ENCODE results near the gene DPCD. TPM values are rescaled to one million over a fixed set of nuclear protein-coding genes. Genes with fewer than 3 reads are reported as not detected.

DPCD gene
- polyA plus RNA-seq, 1 of the 3 experiments (the other 2 are of a cell fraction), result 106 TPM

- no peak for TF ChIP-seq GABPA (IDR thresholded peaks at IDR 0.05; ENCODE audit: low read depth)
Observed at GRCh38 chr10:101569323-101569621, 18.8 kb upstream of the DPCD start (continued).

GRCh38 chr10:101569622-101570427 lies 18.3 kb upstream of the DPCD start:
- 6% methylated on average over 31 of the region's 56 CpGs for WGBS (ENCODE audit: low lambda C conversion rate)
- Histone ChIP-seq H3K4me2 (peak overlapping the region; percentile 86), H3K4me1 (ENCODE audit: control insufficient read depth in 1 of 2, insufficient read depth in 2 of 2, low read depth in 1 of 2, low read length in 1 of 2) (peaks cover 0 to 29% of the 10 kb centered on the region in 2 experiments; a peak in 1 of 4 replicates), H3K9me3 (no peaks in the 10 kb centered on the region), H3K4me3 (ENCODE audit: low read depth in 2 of 2, low read length in 1 of 2) (peak overlapping the region; percentile 66 to 70), H3K9ac (peak overlapping the region; percentile 62; the same call in 1 of the 2 replicates), H4K20me1 (ENCODE audit: insufficient read depth) (no peaks in the 10 kb centered on the region), H3K27me3 (ENCODE audit: insufficient read depth) (no peaks in the 10 kb centered on the region; the same call in 1 of the 2 replicates), H3F3A (replicated peaks; ENCODE audit: insufficient read depth) (no peaks in the 10 kb centered on the region), H2AFZ (ENCODE audit: low read depth) (peak overlapping the region; percentile 93), H3K27ac (ENCODE audit: low read depth in 2 of 2, low read length in 1 of 2) (peak overlapping the region in 1 of 2 experiments; percentile 56; a peak in 1 of 4 replicates), H3K9me2 (no peaks in the 10 kb centered on the region), H3K79me2 (ENCODE audit: insufficient read depth) (no peaks in the 10 kb centered on the region), H3K36me3 (replicated peaks in 1 of 2; ENCODE audit: control insufficient read depth in 1 of 2, insufficient read depth in 2 of 2, low read length in 1 of 2) (no peaks in the 10 kb centered on the region)
- CTCF ChIA-PET, result interaction anchor here (0.5 to 9.1 kb wide), 58 partner anchors 8 to 439 kb away, joined by 3 to 164 read pairs (median 6); partner anchors contain the start of genes DPCD, NPM3, POLL and TLX1
- peak; percentile 98 for DNase-seq
- POLR2A ChIA-PET, result interaction anchor here (0.7 to 2.2 kb wide), 6 partner anchors 13 to 356 kb away, joined by 3 to 7 read pairs (median 4); partner anchors contain the start of genes DPCD and POLL
- peak; percentile 69 for TF ChIP-seq SMC3 (IDR thresholded peaks at IDR 0.05; ENCODE audit: low read depth, low read length)
- no peak for TF ChIP-seq USF1 (IDR thresholded peaks at IDR 0.05; ENCODE audit: borderline replicate concordance, low read depth)
- TF ChIP-seq ZBTB33 (IDR thresholded peaks at IDR 0.05; ENCODE audit: borderline replicate concordance, low read depth), result no peak
- no peak for TF ChIP-seq REST (IDR thresholded peaks at IDR 0.05; ENCODE audit: low read depth, low read length)
- TF ChIP-seq RCOR1 (IDR thresholded peaks at IDR 0.05; ENCODE audit: low read length), result no peak
- TF ChIP-seq USF2 (IDR thresholded peaks at IDR 0.05; ENCODE audit: borderline replicate concordance, low read depth, low read length), result no peak
- TF ChIP-seq MXI1 (IDR thresholded peaks at IDR 0.05; ENCODE audit: low read depth, low read length), result no peak
- no peak for TF ChIP-seq RFX5 (IDR thresholded peaks at IDR 0.05; ENCODE audit: low read length)
- TF ChIP-seq POLR2AphosphoS5 (IDR thresholded peaks at IDR 0.05; ENCODE audit: low read depth, low read length), result no peak
- no peak for TF ChIP-seq FOSL2 (IDR thresholded peaks at IDR 0.05; ENCODE audit: borderline replicate concordance, low read depth)
- TF ChIP-seq NRF1 (IDR thresholded peaks at IDR 0.05; ENCODE audit: low read depth, low read length), result no peak
- peak; percentile 52; the same call in 1 of the 2 replicates for TF ChIP-seq MAX (IDR thresholded peaks at IDR 0.05; ENCODE audit: low read depth)
- no peak for TF ChIP-seq TAF1 (IDR thresholded peaks at IDR 0.05; ENCODE audit: borderline replicate concordance, low read depth, low read length)
- no peak for TF ChIP-seq FOXM1 (IDR thresholded peaks at IDR 0.05; ENCODE audit: low read depth)
- peak; percentile 76 for TF ChIP-seq RAD21 (IDR thresholded peaks at IDR 0.05; ENCODE audit: low read length)
- peak; percentile 5; the same call in 1 of the 2 replicates for TF ChIP-seq SIN3A (IDR thresholded peaks at IDR 0.05; ENCODE audit: borderline replicate concordance, low read depth, low read length)
- peak; percentile 69 for TF ChIP-seq CTCF (IDR thresholded peaks at IDR 0.05)
- TF ChIP-seq CHD2 (IDR thresholded peaks at IDR 0.05; ENCODE audit: low read length, partially characterized antibody), result peak; percentile 77
- TF ChIP-seq JUND (IDR thresholded peaks at IDR 0.05), result no peak
- no peak for TF ChIP-seq TEAD4 (IDR thresholded peaks at IDR 0.05; ENCODE audit: borderline replicate concordance, insufficient read depth)

Data from SK-N-SH (cell line).